Stimulated activated memory B cell treated with anti-CD40 and anti-IgM and Interleukin-4, amounts not matched to agents 10 μg/mL and 1 μg/mL and 100 μg/mL, for 72 hours (primary cell): ENCODE results near the gene RPAIN.
"Not testable (repeated sequence)": the region's sequence is repeated elsewhere in the genome, so short reads cannot be mapped to it uniquely, and the experiment has no call there.

ENCODE experiments used
- ATAC-seq: fragments of 150-1000 bp; cut with Tn5 transposase; 2 replicates; pipeline ENCODE4 v1.10.0; 2021
- H3K27ac Mint-ChIP-seq: one replicate; pipeline ENCODE4 v1.8.0; 2022; ENCODE audit warnings: mild to moderate bottlenecking, mixed read lengths
- H3K27me3 Mint-ChIP-seq: one replicate; pipeline ENCODE4 v1.8.0; 2022; ENCODE audit warnings: mixed read lengths
- H3K36me3 Mint-ChIP-seq: one replicate; pipeline ENCODE4 v1.8.0; 2022; ENCODE audit warnings: mixed read lengths
- H3K4me1 Mint-ChIP-seq: one replicate; pipeline ENCODE4 v1.8.0; 2022; ENCODE audit warnings: mixed read lengths
- H3K4me3 Mint-ChIP-seq: one replicate; pipeline ENCODE4 v1.8.0; 2022; ENCODE audit warnings: mild to moderate bottlenecking, moderate library complexity, mixed read lengths
- H3K9me3 Mint-ChIP-seq: one replicate; pipeline ENCODE4 v1.8.0; 2022; ENCODE audit warnings: mixed read lengths

The RPAIN gene

DNA sequence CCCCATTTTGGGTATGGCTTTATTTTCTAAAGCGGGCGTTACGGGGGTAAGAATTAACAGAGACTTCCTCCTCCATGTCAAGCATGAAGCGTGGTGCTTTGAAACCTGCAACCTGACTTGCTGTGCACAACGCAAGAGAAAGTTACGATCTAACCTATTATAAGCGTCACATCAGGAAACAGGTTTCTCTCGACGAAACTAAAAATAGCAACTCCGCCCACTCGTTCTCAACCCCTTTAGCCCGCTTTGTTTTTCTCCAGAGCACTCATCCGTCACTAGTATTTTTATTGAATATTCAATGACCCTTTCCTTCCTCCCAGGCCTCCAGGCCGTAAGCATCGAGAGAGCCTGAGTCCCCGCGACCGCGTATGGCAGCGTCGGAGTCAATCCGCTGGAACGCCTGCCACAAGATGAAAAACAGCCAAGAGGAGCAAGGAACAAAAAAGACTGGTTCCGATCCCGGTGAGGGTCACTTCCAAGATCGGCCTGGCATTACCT lies 1.1 kb upstream of the RPAIN start:
- Mint-ChIP-seq H3K27ac (peak overlapping the region; percentile 98), H3K27me3 (no peaks in the 10 kb centered on the region), H3K4me1 (peaks cover 35% of the 10 kb centered on the region), H3K4me3 (peak overlapping the region; percentile 99), H3K9me3 (no peaks in the 10 kb centered on the region), H3K36me3 (peaks cover 27% of the 10 kb centered on the region)
- peak; percentile 80 for ATAC-seq

DNA sequence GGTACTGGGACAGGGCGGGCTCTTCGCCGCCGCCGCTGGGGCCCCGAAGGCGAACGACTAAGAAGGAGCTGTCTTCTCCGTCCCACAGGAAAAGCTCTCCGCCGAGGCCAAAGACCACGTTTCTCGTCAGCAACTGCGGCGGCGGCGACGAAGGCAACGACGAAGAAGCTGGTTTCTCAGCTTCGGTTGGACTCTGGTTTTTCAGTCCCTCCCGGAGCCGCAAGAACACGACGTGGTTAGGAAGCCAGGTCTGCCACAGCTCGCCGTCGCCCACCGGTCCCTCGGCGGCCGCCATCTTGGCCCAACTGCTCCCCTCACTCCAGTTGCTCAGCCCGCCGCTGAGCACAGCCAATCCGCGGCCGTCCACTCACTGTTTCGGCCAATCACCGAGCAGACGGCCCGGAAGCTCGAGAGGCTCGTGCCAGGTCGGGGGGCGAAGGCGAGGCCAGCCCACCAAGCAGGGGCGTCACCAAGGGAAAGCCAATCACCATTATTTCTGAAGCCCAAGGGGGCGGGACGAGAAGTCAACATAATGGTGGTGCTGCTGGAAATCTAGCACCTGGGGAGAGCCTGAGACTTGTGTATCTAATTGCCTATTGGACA lies 525 bp upstream of the RPAIN start, which contains the start of gene NUP88:
Gene NUP88, minus strand, starts transcription at position 307 of the 603 bp plus-strand sequence. Its CDS starts 12 bp downstream, at position 295.
- Mint-ChIP-seq H3K4me1 (peaks cover 35% of the 10 kb centered on the region), H3K27me3 (no peaks in the 10 kb centered on the region), H3K27ac (peak within 1 kb of the TSS; percentile 98), H3K36me3 (peaks cover 27% of the 10 kb centered on the region), H3K4me3 (peak within 1 kb of the TSS; percentile 99), H3K9me3 (no peaks in the 10 kb centered on the region)
- peak; percentile 97 for ATAC-seq

DNA sequence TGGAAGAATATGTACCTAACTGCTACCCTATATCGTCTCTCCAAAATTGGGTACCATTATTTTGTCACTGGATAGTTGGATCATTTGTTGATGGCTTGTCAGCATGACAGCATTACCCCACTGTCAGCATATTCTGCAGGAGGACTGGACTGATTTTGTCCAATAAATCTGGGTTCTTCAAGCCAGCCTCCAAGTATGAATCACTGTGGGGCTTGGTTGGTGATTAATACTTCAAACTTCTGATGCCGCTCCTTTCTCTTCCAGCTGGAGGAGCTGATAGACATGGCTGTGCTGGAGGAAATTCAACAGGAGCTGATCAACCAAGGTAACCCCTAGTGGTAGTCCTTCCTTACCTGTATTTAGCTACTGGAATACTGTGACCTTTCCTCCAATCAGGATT lies 2.5 kb downstream of the RPAIN start:
- no peaks in the 10 kb centered on the region for H3K27me3 Mint-ChIP-seq
- ATAC-seq: no peak
- peaks cover 39% of the 10 kb centered on the region for H3K36me3 Mint-ChIP-seq
- no peak overlapping the region for H3K4me3 Mint-ChIP-seq
- no peak overlapping the region for H3K27ac Mint-ChIP-seq
- peaks cover 30% of the 10 kb centered on the region for H3K4me1 Mint-ChIP-seq
- no peaks in the 10 kb centered on the region for H3K9me3 Mint-ChIP-seq

DNA sequence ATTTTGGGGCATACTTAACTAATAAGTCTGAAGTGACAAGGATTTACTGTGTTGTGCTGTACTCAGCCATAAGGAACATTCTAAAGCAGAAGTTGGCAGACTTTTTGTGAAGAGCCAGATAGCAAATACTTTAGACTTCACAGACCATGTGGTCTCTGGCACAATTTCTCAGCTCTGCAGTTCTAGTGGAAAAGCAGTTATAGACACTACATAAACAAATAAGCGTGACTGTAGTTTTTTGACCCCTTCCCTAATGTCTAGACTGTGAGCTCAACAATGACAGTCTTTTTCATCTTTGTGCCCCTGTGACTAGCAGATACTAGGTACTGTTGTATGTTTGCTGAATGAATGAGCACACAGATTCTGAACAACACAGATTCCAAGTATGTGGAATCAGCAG lies 4.9 kb downstream of the RPAIN start:
- no peaks in the 10 kb centered on the region for H3K9me3 Mint-ChIP-seq
- H3K4me1 Mint-ChIP-seq: peaks cover 45% of the 10 kb centered on the region
- H3K27me3 Mint-ChIP-seq: no peaks in the 10 kb centered on the region
- no peak overlapping the region for H3K27ac Mint-ChIP-seq
- H3K36me3 Mint-ChIP-seq: peaks cover 61% of the 10 kb centered on the region
- no peak overlapping the region for H3K4me3 Mint-ChIP-seq
- ATAC-seq: no peak

DNA sequence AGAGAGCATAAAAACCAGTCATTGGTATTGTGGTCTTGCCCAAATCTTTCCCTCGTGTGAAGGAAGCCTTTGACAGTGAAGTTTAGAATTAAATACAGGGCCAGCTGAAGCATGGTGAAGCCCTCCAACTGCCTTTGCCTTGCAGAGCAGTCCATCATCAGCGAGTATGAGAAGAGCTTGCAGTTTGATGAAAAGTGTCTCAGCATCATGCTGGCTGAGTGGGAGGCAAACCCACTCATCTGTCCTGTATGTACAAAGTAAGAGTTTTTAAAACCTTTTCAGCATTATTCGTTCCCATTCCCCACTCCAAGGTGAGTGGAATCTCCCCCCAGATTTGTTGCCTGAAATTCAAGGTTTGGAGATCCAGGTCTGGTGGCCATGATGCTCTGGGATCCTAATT lies 5.8 kb downstream of the RPAIN start:
- Mint-ChIP-seq H3K36me3 (peaks cover 67% of the 10 kb centered on the region), H3K27ac (no peak overlapping the region), H3K27me3 (no peaks in the 10 kb centered on the region), H3K4me1 (peaks cover 43% of the 10 kb centered on the region), H3K4me3 (no peak overlapping the region), H3K9me3 (no peaks in the 10 kb centered on the region)
- ATAC-seq: no peak

DNA sequence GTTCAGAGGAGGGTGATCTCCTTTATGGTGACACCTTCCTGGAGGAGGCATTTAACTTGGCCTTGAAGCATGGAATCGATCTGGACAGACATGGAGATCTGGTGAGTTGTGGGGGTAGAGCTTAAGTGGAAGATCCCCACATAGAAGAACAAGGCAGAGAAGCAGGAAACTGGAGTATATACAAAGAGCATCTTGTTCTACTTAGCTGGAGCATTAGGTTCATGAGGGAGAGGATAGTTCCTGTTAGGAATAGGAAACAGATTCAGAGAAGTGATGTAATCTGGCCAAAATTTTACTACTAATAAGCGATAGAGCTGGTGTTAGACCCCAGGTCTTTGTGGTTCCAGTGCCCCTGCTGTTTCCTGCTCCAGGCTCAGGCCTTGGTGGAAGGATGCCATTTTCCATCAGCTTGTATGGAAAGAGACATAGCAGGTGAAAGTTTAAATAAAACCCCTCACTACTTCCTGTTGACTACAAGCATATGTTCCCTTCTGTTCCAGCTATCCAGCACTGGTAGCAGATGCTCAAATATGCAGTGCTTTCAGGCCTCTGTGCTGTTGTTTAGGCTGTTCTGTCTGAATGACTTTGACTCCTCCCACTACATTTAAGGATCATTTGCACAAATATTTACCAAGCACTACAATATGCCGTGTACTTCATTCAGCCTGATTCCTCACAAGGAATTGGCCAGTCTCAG lies 9.4 kb downstream of the RPAIN start:
- H3K27ac Mint-ChIP-seq: no peak overlapping the region
- no peak for ATAC-seq
- H3K4me1 Mint-ChIP-seq: peaks cover 30% of the 10 kb centered on the region
- H3K9me3 Mint-ChIP-seq: no peaks in the 10 kb centered on the region
- no peak overlapping the region for H3K4me3 Mint-ChIP-seq
- no peaks in the 10 kb centered on the region for H3K27me3 Mint-ChIP-seq
- H3K36me3 Mint-ChIP-seq: peaks cover 76% of the 10 kb centered on the region

DNA sequence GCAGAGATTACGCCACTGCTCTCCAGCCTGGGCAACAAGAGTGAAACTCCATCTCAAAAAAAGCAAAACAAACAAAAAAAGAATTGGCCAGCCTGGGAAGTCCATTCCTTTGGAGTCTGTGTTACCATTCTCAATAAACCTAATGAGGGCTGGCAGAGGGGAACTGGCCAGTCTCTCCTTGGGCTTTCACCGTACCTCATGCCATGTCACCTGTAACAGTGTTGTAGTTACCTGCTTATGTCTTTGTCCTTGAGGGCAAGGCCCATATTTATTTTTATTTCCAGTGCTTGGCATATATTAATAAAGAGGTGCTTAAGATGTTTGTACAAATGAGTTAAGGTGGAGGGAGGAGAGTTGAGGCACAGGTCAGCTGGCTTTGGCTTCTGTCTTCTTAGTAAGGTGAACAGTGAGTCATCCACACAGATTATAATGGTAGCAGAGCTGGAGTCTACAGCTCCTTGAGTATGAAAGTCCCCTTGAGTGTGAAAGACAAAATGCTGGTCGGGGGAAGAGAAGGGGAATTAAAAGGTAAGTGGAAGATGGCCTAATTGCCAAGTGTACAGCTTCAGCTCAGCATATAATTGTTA lies 10.5 kb downstream of the RPAIN start:
- no peak for ATAC-seq
- Mint-ChIP-seq H3K36me3 (peaks cover 74% of the 10 kb centered on the region), H3K27me3 (no peaks in the 10 kb centered on the region), H3K4me1 (peaks cover 30% of the 10 kb centered on the region), H3K27ac (peak overlapping the region; percentile 11), H3K4me3 (no peak overlapping the region), H3K9me3 (no peaks in the 10 kb centered on the region)

DNA sequence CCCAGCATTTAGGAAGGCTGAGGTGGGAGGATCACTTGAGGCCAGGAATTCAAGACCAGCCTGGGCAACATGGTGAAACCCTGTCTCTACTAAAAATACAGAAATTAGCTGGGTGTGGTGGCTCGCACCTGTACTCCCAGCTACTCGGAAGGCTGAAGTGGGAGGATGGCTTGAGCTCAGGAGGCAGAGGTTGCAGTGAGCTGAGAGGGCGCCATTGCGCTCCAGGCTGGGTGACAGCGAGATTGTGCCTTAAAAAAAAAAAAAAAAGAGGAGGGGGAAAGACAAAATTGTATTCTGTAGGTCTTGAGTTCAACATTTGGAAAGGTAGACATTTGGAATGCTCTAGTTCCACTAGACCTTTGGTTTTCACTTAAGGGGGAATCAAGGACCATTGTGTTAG lies 11.3 kb downstream of the RPAIN start:
- H3K9me3 Mint-ChIP-seq, H3K27me3 Mint-ChIP-seq, H3K4me3 Mint-ChIP-seq, ATAC-seq: not testable (repeated sequence)
- Mint-ChIP-seq H3K27ac (peak overlapping the region; percentile 11), H3K36me3 (peaks cover 67% of the 10 kb centered on the region), H3K4me1 (peaks cover 33% of the 10 kb centered on the region)

DNA sequence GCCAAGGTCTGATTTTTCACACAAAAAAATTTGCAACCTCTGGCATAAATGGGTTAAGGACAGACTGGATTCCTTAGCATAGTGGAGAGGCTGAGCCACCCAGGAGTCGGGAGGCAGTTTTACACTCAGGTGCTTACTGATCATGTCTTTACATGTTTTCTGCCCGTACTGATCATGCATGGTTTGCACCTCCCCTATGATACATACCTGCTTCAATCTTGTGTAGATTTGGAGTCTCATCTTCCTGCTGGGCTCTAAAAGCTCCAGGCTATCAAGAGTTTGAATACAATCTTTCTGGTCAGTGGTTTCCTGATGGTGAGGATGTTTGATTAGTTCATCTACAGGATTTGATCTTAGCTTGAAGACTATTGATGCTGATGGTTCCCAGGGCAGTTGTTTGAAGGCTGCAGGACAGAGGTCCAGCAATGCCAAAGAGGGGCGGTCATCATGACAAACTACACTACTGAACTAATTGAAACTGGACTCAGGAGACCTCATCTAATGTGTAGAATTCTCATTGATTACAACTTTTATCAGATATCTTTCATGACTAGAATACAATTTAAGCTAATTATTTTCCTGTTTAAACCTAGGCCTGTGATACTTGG lies 12.1 kb downstream of the RPAIN start:
- H3K27me3 Mint-ChIP-seq: no peaks in the 10 kb centered on the region
- no peak for ATAC-seq
- no peaks in the 10 kb centered on the region for H3K9me3 Mint-ChIP-seq
- no peak overlapping the region for H3K27ac Mint-ChIP-seq
- H3K36me3 Mint-ChIP-seq: peaks cover 66% of the 10 kb centered on the region
- peaks cover 41% of the 10 kb centered on the region for H3K4me1 Mint-ChIP-seq
- H3K4me3 Mint-ChIP-seq: no peak overlapping the region

DNA sequence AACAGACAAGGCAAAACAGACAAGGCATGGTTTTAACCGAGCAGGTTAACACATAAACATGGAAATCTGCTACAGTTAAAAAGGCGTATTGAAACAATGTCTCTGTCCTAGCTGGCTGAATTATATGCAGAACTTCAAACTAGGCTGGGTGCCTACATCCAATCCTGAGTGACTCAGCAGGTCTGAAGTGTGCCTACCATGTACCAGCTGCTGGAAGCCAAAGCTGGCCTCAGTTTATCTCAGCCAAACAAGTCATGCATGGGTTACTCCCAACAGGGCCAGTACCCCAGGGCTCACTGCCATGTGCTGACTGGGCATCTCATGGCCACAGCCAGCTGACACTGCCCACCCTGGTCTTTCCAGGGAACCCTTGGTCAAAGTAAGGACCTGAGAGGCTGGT lies 15.0 kb downstream of the RPAIN start:
- H3K27me3 Mint-ChIP-seq: no peaks in the 10 kb centered on the region
- no peak overlapping the region for H3K4me3 Mint-ChIP-seq
- peaks cover 40% of the 10 kb centered on the region for H3K36me3 Mint-ChIP-seq

DNA sequence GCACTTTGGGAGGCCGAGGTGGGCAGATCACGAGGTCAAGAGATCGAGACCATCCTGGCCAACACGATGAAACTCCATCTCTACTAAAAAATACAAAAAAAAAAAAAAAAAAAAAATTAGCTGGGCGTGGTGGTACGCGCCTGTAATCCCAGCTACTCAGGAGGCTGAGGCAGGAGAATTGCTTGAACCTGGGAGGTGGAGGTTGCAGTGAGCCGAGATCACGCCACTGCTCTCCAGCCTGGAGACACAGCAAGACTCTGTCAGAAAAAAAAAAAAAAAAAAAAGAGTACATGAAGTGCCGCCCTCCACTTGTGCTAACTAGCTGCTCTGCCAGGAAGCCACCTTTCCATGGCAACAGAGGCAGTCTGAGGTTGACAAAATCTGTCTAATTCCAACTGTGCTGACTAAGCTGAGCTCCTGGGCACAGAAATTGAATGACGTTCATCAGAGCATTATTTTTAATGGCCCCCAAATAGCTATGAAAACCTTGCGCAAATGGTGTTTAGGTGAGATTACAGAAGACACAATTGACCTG lies 15.9 kb downstream of the RPAIN start:
- Mint-ChIP-seq H3K27ac (peak overlapping the region; percentile 62), H3K36me3 (peaks cover 34% of the 10 kb centered on the region), H3K4me1 (peaks cover 44% of the 10 kb centered on the region)
- not testable (repeated sequence) for H3K27me3 Mint-ChIP-seq, H3K9me3 Mint-ChIP-seq, H3K4me3 Mint-ChIP-seq, ATAC-seq

More for the DNA sequence above, 15.0 kb downstream of the RPAIN start:
- no peak for ATAC-seq
- H3K4me1 Mint-ChIP-seq: peaks cover 48% of the 10 kb centered on the region
- H3K27ac Mint-ChIP-seq: no peak overlapping the region
- no peaks in the 10 kb centered on the region for H3K9me3 Mint-ChIP-seq

DNA sequence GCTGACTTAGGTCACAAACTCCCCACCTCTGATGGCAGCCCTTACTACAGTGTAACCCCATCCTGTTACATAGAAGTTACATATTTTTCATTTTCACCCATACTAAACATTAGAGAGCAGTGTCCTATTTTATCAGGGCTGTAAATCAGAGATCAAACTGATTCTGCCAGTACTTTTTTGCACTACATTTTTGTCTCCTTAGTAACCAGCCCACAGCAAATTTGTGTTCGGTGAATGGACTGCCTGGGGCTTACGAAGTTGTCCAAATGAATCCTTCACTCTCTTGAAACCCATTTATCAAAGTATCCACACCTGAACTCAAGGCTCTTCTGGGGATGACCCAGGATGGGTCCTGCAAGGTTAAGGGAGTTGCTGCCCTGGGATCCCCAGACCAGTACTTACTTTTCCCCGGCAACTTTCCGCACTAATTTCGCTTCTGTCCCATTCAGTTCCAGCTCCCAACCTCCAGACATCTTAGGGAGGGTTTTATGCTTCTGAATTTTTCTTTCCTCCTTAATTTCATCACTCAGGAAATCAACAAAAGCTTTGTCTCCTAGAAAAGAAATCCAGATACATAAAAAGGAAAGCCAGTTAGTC lies 17.8 kb downstream of the RPAIN start:
- peaks cover 41% of the 10 kb centered on the region for H3K4me1 Mint-ChIP-seq
- H3K4me3 Mint-ChIP-seq: peak overlapping the region; percentile 79
- peaks cover 24% of the 10 kb centered on the region for H3K36me3 Mint-ChIP-seq
- H3K27me3 Mint-ChIP-seq: no peaks in the 10 kb centered on the region
- ATAC-seq: no peak
- H3K27ac Mint-ChIP-seq: peak overlapping the region; percentile 92
- no peaks in the 10 kb centered on the region for H3K9me3 Mint-ChIP-seq

DNA sequence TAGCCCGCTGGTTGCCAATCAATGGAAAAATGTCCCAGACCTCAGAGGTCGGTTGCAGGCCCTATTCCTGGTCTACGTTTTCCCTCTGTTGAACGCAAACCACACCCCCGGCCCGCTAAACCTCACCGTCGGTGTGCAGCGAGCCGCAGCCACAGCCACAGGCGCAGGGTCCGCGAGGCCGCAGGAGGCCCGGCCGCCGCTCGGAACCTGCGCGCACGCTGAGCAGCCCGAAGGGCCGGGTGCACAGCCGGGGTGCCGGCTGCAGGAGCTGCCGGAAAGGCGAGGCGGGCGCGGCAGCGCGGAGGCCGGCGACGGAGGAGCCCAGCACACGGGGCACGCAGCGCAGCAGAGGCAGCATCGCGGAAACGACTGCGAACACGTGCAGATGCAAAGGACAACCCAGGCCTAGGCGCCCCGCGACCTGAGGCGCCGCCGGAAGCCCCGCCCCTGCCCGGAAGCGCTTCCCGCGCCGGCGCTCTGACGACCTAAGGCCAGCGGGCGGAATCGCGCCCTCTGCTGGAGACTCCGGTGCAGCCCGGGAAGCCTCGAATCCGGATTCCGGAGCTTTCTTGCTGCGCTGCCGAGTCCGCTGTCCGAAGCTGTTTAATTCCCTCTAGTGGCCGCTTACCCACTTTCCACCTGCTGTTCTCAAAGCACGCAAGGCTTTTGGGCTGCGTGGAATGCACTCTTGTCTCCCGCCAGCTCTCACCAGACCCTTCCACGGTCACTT lies 18.9 kb downstream of the RPAIN start, which contains the start of gene C1QBP:
Gene C1QBP, minus strand, starts transcription at position 440 of the 730 bp plus-strand sequence. Its CDS starts 82 bp downstream, at position 358.
- H3K36me3 Mint-ChIP-seq: peaks cover 19% of the 10 kb centered on the region
- no peaks in the 10 kb centered on the region for H3K9me3 Mint-ChIP-seq
- peak; percentile 95 for ATAC-seq

DNA sequence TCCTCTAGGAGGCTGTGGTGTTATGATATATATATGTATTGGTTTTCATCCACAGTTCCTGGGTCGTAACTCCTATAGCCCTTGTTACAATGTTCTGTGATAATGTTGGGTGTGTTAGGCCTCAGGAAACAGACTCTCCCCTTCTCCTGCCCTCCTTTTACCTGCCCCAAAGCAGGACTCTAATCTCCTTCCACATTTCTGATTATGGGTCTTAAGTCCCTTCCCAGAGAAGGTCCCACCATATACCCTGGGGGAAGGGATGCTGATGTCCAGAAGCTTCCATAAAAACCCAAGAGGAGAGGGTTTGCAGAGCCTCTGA lies 19.4 kb downstream of the RPAIN start:
- peaks cover 35% of the 10 kb centered on the region for H3K4me1 Mint-ChIP-seq
- no peaks in the 10 kb centered on the region for H3K9me3 Mint-ChIP-seq
- H3K27ac Mint-ChIP-seq: peak overlapping the region; percentile 92
- no peaks in the 10 kb centered on the region for H3K27me3 Mint-ChIP-seq
- peak overlapping the region; percentile 79 for H3K4me3 Mint-ChIP-seq
- peaks cover 21% of the 10 kb centered on the region for H3K36me3 Mint-ChIP-seq
- no peak for ATAC-seq

More for the DNA sequence above, 18.9 kb downstream of the RPAIN start, which contains the start of gene C1QBP:
- H3K4me1 Mint-ChIP-seq: peaks cover 35% of the 10 kb centered on the region
- H3K27ac Mint-ChIP-seq: peak within 1 kb of the TSS; percentile 92
- H3K4me3 Mint-ChIP-seq: peak within 1 kb of the TSS; percentile 79
- H3K27me3 Mint-ChIP-seq: no peaks in the 10 kb centered on the region
